GM12872 (cell line): ENCODE data around the gene TAOK3.

Experiments used
- CTCF ChIP-seq: IDR thresholded peaks from 3 replicates; pipeline ENCODE4 v1.5.1; 2011; ENCODE audit warnings: low read depth, mild to moderate bottlenecking, low read length, moderate library complexity; ENCODE audit not compliant: insufficient read depth

Gene TAOK3

GRCh38 chr12:118164798-118165486 lies 207.8 kb downstream of the TAOK3 start:
- TF ChIP-seq CTCF: peak; percentile 36; the same call in 2 of the 3 replicates

- TF ChIP-seq CTCF: no peak
These were observed 212.2 kb downstream of the TAOK3 start for GRCh38 chr12:118160536-118160935.

GRCh38 chr12:118151755-118152154 lies 221.0 kb downstream of the TAOK3 start:
- no peak for TF ChIP-seq CTCF

- TF ChIP-seq CTCF: no peak
These were observed 222.1 kb downstream of the TAOK3 start for GRCh38 chr12:118150625-118151024.

GRCh38 chr12:118148287-118148686 lies 224.4 kb downstream of the TAOK3 start:
- no peak for TF ChIP-seq CTCF

GRCh38 chr12:118145798-118146156 lies 226.9 kb downstream of the TAOK3 start:
- TF ChIP-seq CTCF: no peak

GRCh38 chr12:118145113-118145797 lies 227.5 kb downstream of the TAOK3 start:
- TF ChIP-seq CTCF: no peak
